IMR-90 (cell line): ENCODE results near the gene CYP2E1. TPM values are rescaled to one million over a fixed set of nuclear protein-coding genes. Genes with fewer than 3 reads are reported as not detected.
A peak's percentile ranks its signal among the peaks of the same experiment; 100 is the strongest.

Experiments used
- ATAC-seq: fragments of 200-7000 bp; cut with Tn5 transposase; 2 replicates; pipeline ENCODE4 v1.9.1; 2020; ENCODE audit warnings: low read depth, mild to moderate bottlenecking, moderate library complexity
- BruUV-seq: library from RNA; stranded (reverse); fragments of 400-500 nt; replicated peaks from 2 replicates; lab custom pipeline; 2021; lab: Mats Ljungman, UMichigan
- CTCF ChIA-PET: fragments of 300-600 bp; formaldehyde crosslinking; extraction: SDS; loops from one replicate; lab custom pipeline; 2021; ENCODE audit warnings: antibody characterized with exemption; lab: Yijun Ruan, JAX
- POLR2A ChIA-PET: fragments of 300-600 bp; sonication (Branson Sonifier 250); formaldehyde crosslinking; loops from one replicate; lab custom pipeline; 2022; ENCODE audit warnings: antibody characterized with exemption; ENCODE audit not compliant: unreplicated experiment; lab: Charles Lee
- DNase-seq: peaks from one replicate; pipeline ENCODE4 v3.0.0; 2013
- H2AFZ ChIP-seq: replicated peaks from 2 replicates; pipeline ENCODE3; 2013; ENCODE audit warnings: low read length, mild to moderate bottlenecking; ENCODE audit not compliant: poor library complexity
- H2AK5ac ChIP-seq: 2 replicates; pipeline ENCODE4 v1.6.1; 2013; ENCODE audit warnings: low read depth, low read length, inconsistent platforms
- H2AK9ac ChIP-seq: replicated peaks from 2 replicates; pipeline ENCODE3; 2013; ENCODE audit warnings: mild to moderate bottlenecking, low read depth, low read length, moderate library complexity; ENCODE audit not compliant: poor library complexity
- H2BK120ac ChIP-seq: 2 replicates; pipeline ENCODE4 v1.6.1; 2013; ENCODE audit warnings: low read depth, low read length, inconsistent platforms
- H2BK15ac ChIP-seq: 3 replicates; pipeline ENCODE4 v1.6.1; 2013; ENCODE audit warnings: low read depth, low read length, inconsistent platforms
- H2BK20ac ChIP-seq: 2 replicates; pipeline ENCODE4 v1.6.1; 2013; ENCODE audit warnings: low read depth, mild to moderate bottlenecking, inconsistent platforms, low read length, moderate library complexity
- H2BK5ac ChIP-seq: 2 replicates; pipeline ENCODE4 v1.6.1; 2013; ENCODE audit warnings: mild to moderate bottlenecking, low read depth, low read length, inconsistent platforms; ENCODE audit not compliant: poor library complexity, severe bottlenecking
- H3K14ac ChIP-seq: replicated peaks from 2 replicates; pipeline ENCODE4 v1.6.1; 2013; ENCODE audit warnings: low read depth, low read length, inconsistent platforms
- H3K18ac ChIP-seq: 2 replicates; pipeline ENCODE4 v1.6.1; 2013; ENCODE audit warnings: low read depth, low read length, control low read depth
- H3K23ac ChIP-seq: 2 replicates; pipeline ENCODE4 v1.6.1; 2013; ENCODE audit warnings: low read depth, low read length, inconsistent platforms
- H3K27ac ChIP-seq: 2 replicates; pipeline ENCODE4 v1.5.1; 2013; ENCODE audit warnings: mild to moderate bottlenecking, control low read depth, low read length; ENCODE audit not compliant: insufficient read depth
- H3K27me3 ChIP-seq: 2 replicates; pipeline ENCODE4 v1.6.1; 2013; ENCODE audit warnings: low read length; ENCODE audit not compliant: control insufficient read depth, insufficient read depth
- H3K36me3 ChIP-seq: 2 replicates; pipeline ENCODE4 v1.6.1; 2013; ENCODE audit warnings: low read length, mixed read lengths; ENCODE audit not compliant: control insufficient read depth, insufficient read depth
- H3K4ac ChIP-seq: 2 replicates; pipeline ENCODE4 v1.6.1; 2013; ENCODE audit warnings: low read depth, low read length, inconsistent platforms
- H3K4me1 ChIP-seq: 2 replicates; pipeline ENCODE4 v1.6.1; 2013; ENCODE audit warnings: low read length, mixed read lengths; ENCODE audit not compliant: control insufficient read depth, insufficient read depth
- H3K4me2 ChIP-seq: 2 replicates; pipeline ENCODE4 v1.6.1; 2013; ENCODE audit warnings: low read depth, mild to moderate bottlenecking, control low read depth, low read length, moderate library complexity
- H3K4me3 ChIP-seq: 2 replicates; pipeline ENCODE4 v1.5.1; 2013; ENCODE audit warnings: low read depth, mild to moderate bottlenecking, control low read depth, low read length, moderate library complexity; ENCODE audit not compliant: insufficient read depth
- H3K56ac ChIP-seq: 2 replicates; pipeline ENCODE4 v1.6.1; 2013; ENCODE audit warnings: low read length, inconsistent platforms; ENCODE audit not compliant: insufficient read depth; ENCODE audit errors: extremely low read depth
- H3K79me1 ChIP-seq, 2 experiments: 2 replicates each; pipeline ENCODE4 v1.6.1; 2013; ENCODE audit warnings: low read length in 2 of 2, inconsistent platforms in 1 of 2, low read depth in 1 of 2
- H3K9ac ChIP-seq: 2 replicates; pipeline ENCODE4 v1.6.1; 2013; ENCODE audit warnings: low read depth, low read length, control low read depth
- H3K9me1 ChIP-seq: 2 replicates; pipeline ENCODE4 v1.6.1; 2013; ENCODE audit warnings: low read length, inconsistent platforms; ENCODE audit not compliant: insufficient read depth
- H3K9me3 ChIP-seq: 2 replicates; pipeline ENCODE4 v1.6.1; 2013; ENCODE audit warnings: low read length; ENCODE audit not compliant: control insufficient read depth, insufficient read depth
- H4K20me1 ChIP-seq: 2 replicates; pipeline ENCODE4 v1.6.1; 2013; ENCODE audit warnings: low read length, inconsistent platforms; ENCODE audit not compliant: insufficient read depth
- H4K5ac ChIP-seq: 2 replicates; pipeline ENCODE4 v1.6.1; 2013; ENCODE audit warnings: mild to moderate bottlenecking, low read depth, low read length, control low read depth
- H4K8ac ChIP-seq, 2 experiments: 2 replicates each; pipeline ENCODE4 v1.6.1; 2013; ENCODE audit warnings: low read depth in 2 of 2, low read length in 2 of 2, control low read depth in 1 of 2, inconsistent platforms in 1 of 2
- H4K91ac ChIP-seq: 2 replicates; pipeline ENCODE4 v1.6.1; 2013; ENCODE audit warnings: low read depth, low read length, inconsistent platforms; ENCODE audit not compliant: insufficient read depth
- RAD21 ChIP-seq: IDR thresholded peaks from 2 replicates; pipeline ENCODE4 v1.6.1; 2012; ENCODE audit warnings: low read length, improper control_type of control experiment
- WGBS, 2 experiments: methylation state at CpG; one replicate each; pipeline versions ENCODE4 v1.1.5 to v1.1.7; 2013; ENCODE audit warnings: missing lambda C conversion rate in 2 of 2; ENCODE audit not compliant: insufficient read length in 1 of 2; ENCODE audit errors: extremely low coverage in 2 of 2; 5-methylcytosine and 5-hydroxymethylcytosine counted together
- dilution Hi-C: fragments of 300-500 bp; cut with HindIII; formaldehyde crosslinking; loops from one replicate; pipeline ENCODE4 v1.14.3; 2018; ENCODE audit warnings: low sequenced_read_pairs; ENCODE audit not compliant: unreplicated experiment
- in situ Hi-C: fragments of 300-500 bp; cut with MboI; formaldehyde crosslinking; loops from 3 replicates; pipeline ENCODE4 v1.14.3; 2019; ENCODE audit warnings: low sequenced_read_pairs, inconsistent platforms, mixed read lengths
- intact Hi-C: fragments of 100-400 bp; cut with micrococcal nuclease; formaldehyde crosslinking; loops from 2 replicates; pipeline ENCODE4 v1.10.0; 2022
- polyA plus RNA-seq, 3 experiments: library from polyadenylated mRNA; depleted of rRNA; stranded (reverse); fragments of >200 nt; gene quantifications; 2 replicates each; pipeline ENCODE4 v1.2.3, GENCODE V29; 2012; ENCODE audit warnings: low replicate concordance in 1 of 3
- total RNA-seq: library from RNA; depleted of rRNA; stranded (reverse); fragments of >200 nt; gene quantifications from 2 replicates; pipeline ENCODE4 v1.2.3, GENCODE V29; 2012

CYP2E1 gene
- total and polyA plus RNA-seq, 2 of the 4 experiments (the other 2 are of a cell fraction): 0.36 to 1.7 TPM

DNA sequence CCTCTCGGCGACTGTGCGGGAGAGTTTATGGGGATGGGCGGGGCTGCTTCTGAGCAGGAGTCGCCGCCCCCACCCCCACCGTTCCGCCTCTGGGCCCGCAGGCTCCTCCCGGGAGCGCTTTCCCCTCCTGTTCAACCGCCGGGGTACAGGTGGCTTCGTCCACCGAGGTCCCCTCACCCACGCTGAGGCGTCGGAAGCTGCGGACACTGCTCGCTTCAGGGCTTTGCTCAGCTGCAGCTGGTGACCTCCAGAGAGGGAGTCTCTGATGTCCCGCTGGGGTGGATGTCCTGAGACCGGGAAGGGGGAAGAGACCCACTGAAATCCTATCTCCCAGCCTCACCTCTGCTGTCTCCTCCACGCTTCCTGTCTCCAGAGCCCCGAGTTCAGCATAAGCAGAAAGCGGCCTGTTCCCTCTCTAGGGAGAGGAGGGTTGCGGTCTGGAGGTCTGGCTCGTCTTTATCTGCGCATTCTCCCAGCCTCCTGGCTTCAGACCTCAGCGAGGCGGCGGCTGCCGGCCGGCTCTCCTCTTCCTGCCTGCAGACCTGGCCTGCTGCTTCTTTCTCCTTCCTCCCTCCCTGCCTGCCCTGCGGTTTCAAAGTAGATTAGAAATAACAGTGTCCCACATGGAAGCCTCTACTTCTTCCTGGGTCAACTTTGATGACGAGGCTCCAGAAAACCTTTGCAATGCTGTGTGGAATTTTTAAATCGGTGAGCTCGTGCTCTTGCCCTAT is 1.8 kb downstream of the CYP2E1 start:
- H2AK9ac ChIP-seq: no peak overlapping the region
- peak overlapping the region; percentile 75 for H3K4me2 ChIP-seq
- H3K14ac ChIP-seq: no peak overlapping the region
- ATAC-seq (peak; percentile 76), DNase-seq (peak; percentile 6)
- no peak overlapping the region for H2BK15ac ChIP-seq
- dilution Hi-C loops: no loop called here
- no peak overlapping the region for H4K91ac ChIP-seq
- intact Hi-C loops: loop anchor here (10.0 kb wide), 1 partner anchor 204 kb away; no protein-coding TSS in a partner anchor
- no peak overlapping the region for H4K8ac ChIP-seq
- H3K9me3 ChIP-seq: no peaks in the 10 kb centered on the region; the same call in 1 of the 2 replicates
- ChIA-PET POLR2A (no interaction called here), CTCF (no interaction called here)
- no peak overlapping the region for H2BK20ac ChIP-seq
- no peak overlapping the region for H2BK120ac ChIP-seq
- H3K79me1 ChIP-seq: no peaks in the 10 kb centered on the region
- WGBS, 2 experiments: 0% methylated on average over 1 of the region's 37 CpGs; no CpG with 5 or more reads in 1 of the 2 experiments
- H2BK5ac ChIP-seq: no peak overlapping the region
- H3K23ac ChIP-seq: no peak overlapping the region
- H2AFZ ChIP-seq: peak overlapping the region; percentile 52
- H3K4ac ChIP-seq: no peak overlapping the region
- no peaks in the 10 kb centered on the region for H3K4me1 ChIP-seq
- in situ Hi-C loops: no loop called here
- H3K27ac ChIP-seq: no peak overlapping the region
- H3K9ac ChIP-seq: no peak overlapping the region
- no peaks in the 10 kb centered on the region for H3K9me1 ChIP-seq
- TF ChIP-seq RAD21: no peak
- no TSS peak for BruUV-seq
- no peak overlapping the region for H2AK5ac ChIP-seq
- 0 out of 2 replicates have a peak overlapping the region, but pooled peaks have one; percentile 4 for H3K4me3 ChIP-seq
- H3K27me3 ChIP-seq: peaks cover 39% of the 10 kb centered on the region
- H3K56ac ChIP-seq: no peak overlapping the region
- no peak overlapping the region for H3K18ac ChIP-seq
- H4K5ac ChIP-seq: no peak overlapping the region
- no peaks in the 10 kb centered on the region for H3K36me3 ChIP-seq
- no peaks in the 10 kb centered on the region for H4K20me1 ChIP-seq
